Mesenchymal stem cell (in vitro differentiated cells and primary cell): Measurements from ENCODE around the gene SLC22A14.

Experiments used
- DNase-seq: peaks from one replicate; pipeline ENCODE4 v3.0.0-alpha.2; 2013
- H2AFZ ChIP-seq: one replicate; pipeline ENCODE4 v1.6.1; 2013; ENCODE audit warnings: low read depth, mild to moderate bottlenecking, control low read depth, inconsistent platforms, low read length, moderate library complexity
- H2AK5ac ChIP-seq: 2 replicates; pipeline ENCODE4 v1.6.1; 2013; ENCODE audit warnings: low read length, moderate library complexity, mild to moderate bottlenecking, inconsistent platforms; ENCODE audit not compliant: severe bottlenecking
- H2BK120ac ChIP-seq: one replicate; pipeline ENCODE4 v1.6.1; 2013; ENCODE audit warnings: low read depth, mild to moderate bottlenecking, inconsistent platforms, low read length, moderate library complexity
- H2BK12ac ChIP-seq, 2 experiments: one replicate each; pipeline ENCODE4 v1.6.1; 2013; ENCODE audit warnings: inconsistent platforms in 2 of 2, low read length in 2 of 2, mild to moderate bottlenecking in 2 of 2, moderate library complexity in 2 of 2, control low read depth in 1 of 2
- H2BK15ac ChIP-seq: one replicate; pipeline ENCODE4 v1.6.1; 2013; ENCODE audit warnings: mild to moderate bottlenecking, low read depth, inconsistent platforms; ENCODE audit not compliant: poor library complexity, severe bottlenecking
- H2BK5ac ChIP-seq: 2 replicates; pipeline ENCODE4 v1.6.1; 2013; ENCODE audit warnings: low read depth, mild to moderate bottlenecking, low read length, control low read depth, inconsistent platforms; ENCODE audit not compliant: poor library complexity, severe bottlenecking
- H3K14ac ChIP-seq, 2 experiments: one replicate each; pipeline ENCODE4 v1.6.1; 2013; ENCODE audit warnings: inconsistent platforms in 2 of 2, low read length in 2 of 2, control low read depth in 1 of 2, mild to moderate bottlenecking in 1 of 2, moderate library complexity in 1 of 2
- H3K18ac ChIP-seq, 2 experiments: one replicate each; pipeline ENCODE4 v1.6.1; 2013; ENCODE audit warnings: inconsistent platforms in 2 of 2, low read length in 2 of 2, control low read depth in 1 of 2, low read depth in 1 of 2, mild to moderate bottlenecking in 1 of 2
- H3K23ac ChIP-seq, 2 experiments: one replicate each; pipeline ENCODE4 v1.6.1; 2013; ENCODE audit warnings: inconsistent platforms in 2 of 2, low read length in 2 of 2, mild to moderate bottlenecking in 2 of 2, moderate library complexity in 2 of 2, control low read depth in 1 of 2
- H3K27ac ChIP-seq: 2 replicates; pipeline ENCODE4 v1.5.1; 2013; ENCODE audit warnings: mild to moderate bottlenecking, moderate library complexity, low read length, control low read depth, inconsistent platforms; ENCODE audit not compliant: poor library complexity, severe bottlenecking
- H3K27me3 ChIP-seq, 2 experiments: 2 replicates each; pipeline versions ENCODE4 v1.6.1 to v1.7.0; 2013; ENCODE audit warnings: low read length in 2 of 2, mild to moderate bottlenecking in 2 of 2, moderate library complexity in 2 of 2, control low read depth in 1 of 2, inconsistent platforms in 1 of 2; ENCODE audit not compliant: control insufficient read depth in 1 of 2, insufficient read depth in 1 of 2
- H3K36me3 ChIP-seq, 2 experiments: 2 replicates each; pipeline versions ENCODE4 v1.6.1 to v1.7.0; 2013; ENCODE audit warnings: low read length in 2 of 2, control low read depth in 1 of 2, inconsistent platforms in 1 of 2, low read depth in 1 of 2, mild to moderate bottlenecking in 1 of 2; ENCODE audit not compliant: insufficient read depth in 2 of 2, control insufficient read depth in 1 of 2
- H3K4ac ChIP-seq, 2 experiments: one replicate each; pipeline ENCODE4 v1.6.1; 2013; ENCODE audit warnings: inconsistent platforms in 2 of 2, low read length in 2 of 2, mild to moderate bottlenecking in 2 of 2, moderate library complexity in 2 of 2, control low read depth in 1 of 2, low read depth in 1 of 2
- H3K4me1 ChIP-seq: 2 replicates; pipeline ENCODE4 v1.6.1; 2013; ENCODE audit warnings: low read depth, low read length, control low read depth; ENCODE audit not compliant: control insufficient read depth, insufficient read depth
- H3K4me2 ChIP-seq: 2 replicates; pipeline ENCODE4 v1.6.1; 2013; ENCODE audit warnings: low read length, mild to moderate bottlenecking, inconsistent platforms; ENCODE audit not compliant: poor library complexity, severe bottlenecking
- H3K4me3 ChIP-seq, 2 experiments: 2 replicates each; pipeline versions ENCODE4 v1.5.1 to v1.7.0; 2013; ENCODE audit warnings: low read length in 2 of 2, mild to moderate bottlenecking in 2 of 2, control low read depth in 1 of 2, low read depth in 1 of 2; ENCODE audit not compliant: insufficient read depth in 1 of 2
- H3K79me1 ChIP-seq: replicated peaks from 2 replicates; pipeline ENCODE4 v1.6.1; 2013; ENCODE audit warnings: mild to moderate bottlenecking, control low read depth, low read length, inconsistent platforms; ENCODE audit not compliant: poor library complexity, severe bottlenecking
- H3K9ac ChIP-seq: 2 replicates; pipeline ENCODE4 v1.7.0; 2013; ENCODE audit warnings: mild to moderate bottlenecking, low read length, moderate library complexity
- H3K9me3 ChIP-seq: 2 replicates; pipeline ENCODE4 v1.7.0; 2013; ENCODE audit warnings: mild to moderate bottlenecking, low read length; ENCODE audit not compliant: control insufficient read depth
- H4K8ac ChIP-seq: one replicate; pipeline ENCODE4 v1.6.1; 2013; ENCODE audit warnings: inconsistent platforms, mild to moderate bottlenecking, low read length, moderate library complexity
- H4K91ac ChIP-seq: one replicate; pipeline ENCODE4 v1.6.1; 2013; ENCODE audit warnings: mild to moderate bottlenecking, low read length, inconsistent platforms
- WGBS: methylation state at CpG from one replicate; pipeline ENCODE4 v1.1.7; 2013; ENCODE audit warnings: mixed read lengths; 5-methylcytosine and 5-hydroxymethylcytosine counted together

SLC22A14 gene

DNA sequence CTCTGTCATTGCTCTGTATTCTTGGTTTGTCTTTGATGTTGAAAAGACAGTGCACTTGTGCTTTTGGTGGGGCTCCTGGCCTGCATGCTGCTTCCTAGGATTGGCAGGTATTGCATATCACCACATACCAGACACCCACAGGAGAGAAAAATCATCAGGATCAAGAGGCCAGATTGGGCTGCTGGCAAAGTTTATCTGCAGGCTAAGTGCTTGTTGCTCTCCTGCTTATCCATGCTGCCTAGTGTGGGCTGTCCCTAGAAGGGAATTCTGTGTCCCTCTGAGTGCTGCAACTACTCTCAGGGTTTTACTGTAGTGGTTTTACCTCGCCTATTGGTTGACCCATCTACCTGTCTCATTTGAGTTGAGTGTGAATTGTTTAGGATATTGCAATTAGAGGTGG lies 17.3 kb upstream of the SLC22A14 start:
- no peak overlapping the region for H3K23ac ChIP-seq
- H3K27ac ChIP-seq = no peak overlapping the region
- no peaks in the 10 kb centered on the region for H3K9me3 ChIP-seq
- H3K36me3 ChIP-seq = peaks cover 12 to 18% of the 10 kb centered on the region in 2 experiments
- no peak overlapping the region for H4K8ac ChIP-seq
- DNase-seq = no peak
- no peak overlapping the region for H3K14ac ChIP-seq
- H3K4me3 ChIP-seq = no peak overlapping the region
- H4K91ac ChIP-seq = no peak overlapping the region
- H2AFZ ChIP-seq = no peak overlapping the region
- H3K18ac ChIP-seq = no peak overlapping the region
- H3K27me3 ChIP-seq = no peaks in the 10 kb centered on the region
- H3K79me1 ChIP-seq = no peaks in the 10 kb centered on the region
- no peak overlapping the region for H3K9ac ChIP-seq
- no peak overlapping the region for H2BK5ac ChIP-seq
- H2AK5ac ChIP-seq = no peak overlapping the region
- no peak overlapping the region for H2BK15ac ChIP-seq
- no peak overlapping the region for H2BK12ac ChIP-seq
- no peak overlapping the region for H3K4me2 ChIP-seq
- peaks cover 12% of the 10 kb centered on the region for H3K4me1 ChIP-seq
- WGBS = 38% methylated on average over 1 of the region's 1 CpG
- no peak overlapping the region for H3K4ac ChIP-seq
- no peak overlapping the region for H2BK120ac ChIP-seq

DNA sequence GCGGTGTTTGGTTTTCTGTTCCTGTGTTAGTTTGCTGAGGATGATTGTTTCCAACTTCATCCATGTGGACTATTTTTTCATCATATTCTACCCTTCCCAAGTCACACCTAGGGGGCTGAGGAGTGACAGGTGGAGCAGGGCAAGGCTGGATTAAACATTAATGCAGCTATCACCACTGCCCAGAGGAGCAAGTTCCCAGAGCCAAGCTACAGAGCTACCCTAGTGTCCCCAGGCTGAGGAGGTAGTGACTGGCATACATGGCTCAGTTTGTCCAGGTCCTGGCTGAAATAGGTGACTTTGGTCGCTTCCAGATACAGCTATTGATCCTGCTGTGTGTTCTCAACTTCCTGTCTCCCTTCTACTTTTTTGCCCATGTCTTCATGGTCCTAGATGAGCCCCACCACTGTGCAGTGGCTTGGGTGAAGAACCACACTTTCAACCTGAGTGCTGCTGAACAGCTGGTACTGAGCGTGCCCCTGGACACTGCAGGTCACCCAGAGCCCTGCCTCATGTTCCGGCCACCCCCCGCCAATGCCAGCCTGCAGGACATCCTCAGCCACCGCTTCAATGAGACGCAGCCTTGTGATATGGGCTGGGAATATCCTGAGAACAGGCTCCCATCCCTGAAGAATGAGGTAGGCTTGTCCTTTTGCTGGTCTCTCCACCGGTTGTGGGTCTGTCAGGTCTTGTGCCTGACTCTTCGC lies 16.3 kb upstream of the SLC22A14 start, which contains the start of gene SLC22A13:
SLC22A13 (plus strand) TSS at position 209 of the 704 bp plus-strand sequence; CDS start at position 258, 49 bp downstream.
- H2BK120ac ChIP-seq = no peak within 1 kb of the TSS
- H3K36me3 ChIP-seq = peaks cover 12 to 14% of the 10 kb centered on the region in 2 experiments
- peak within 1 kb of the TSS in 1 of 2 experiments; percentile 61 for H3K23ac ChIP-seq
- no peak within 1 kb of the TSS for H4K8ac ChIP-seq
- no peak within 1 kb of the TSS for H3K4ac ChIP-seq
- DNase-seq = no peak
- H3K4me1 ChIP-seq = peaks cover 12% of the 10 kb centered on the region
- no peak within 1 kb of the TSS for H2BK12ac ChIP-seq
- 90% methylated on average over 8 of the region's 9 CpGs for WGBS
- no peaks in the 10 kb centered on the region for H3K79me1 ChIP-seq
- no peak within 1 kb of the TSS for H3K14ac ChIP-seq
- no peak within 1 kb of the TSS for H3K9ac ChIP-seq
- no peaks in the 10 kb centered on the region for H3K27me3 ChIP-seq
- H3K27ac ChIP-seq = no peak within 1 kb of the TSS
- no peak within 1 kb of the TSS for H2AK5ac ChIP-seq
- no peak within 1 kb of the TSS for H3K4me3 ChIP-seq
- H2BK5ac ChIP-seq = no peak within 1 kb of the TSS
- no peaks in the 10 kb centered on the region for H3K9me3 ChIP-seq
- no peak within 1 kb of the TSS for H4K91ac ChIP-seq
- H2BK15ac ChIP-seq = no peak within 1 kb of the TSS
- H3K4me2 ChIP-seq = no peak within 1 kb of the TSS
- no peak within 1 kb of the TSS for H3K18ac ChIP-seq
- H2AFZ ChIP-seq = no peak within 1 kb of the TSS

DNA sequence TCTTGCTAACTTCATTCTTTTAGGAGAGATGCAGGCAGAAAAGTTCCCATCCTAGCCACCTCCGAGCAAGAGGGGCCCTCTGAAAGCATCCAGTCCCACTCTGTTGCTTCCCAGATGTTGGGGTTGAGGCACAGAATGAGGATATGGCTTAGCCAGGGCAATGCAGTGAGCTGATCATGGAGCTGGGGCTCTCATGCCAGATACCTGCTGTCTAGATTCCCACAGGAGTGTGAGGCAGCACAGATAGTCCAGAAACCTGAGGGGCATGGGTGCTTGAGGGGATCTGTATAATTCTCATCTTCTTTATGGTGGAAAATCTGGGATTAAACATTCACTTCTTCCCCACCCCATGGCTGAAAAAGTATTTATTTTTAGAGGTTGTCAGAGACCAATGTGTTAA lies 15.3 kb upstream of the SLC22A14 start:
- Histone ChIP-seq H2BK15ac (no peak overlapping the region), H3K36me3 (peaks cover 6 to 10% of the 10 kb centered on the region in 2 experiments), H2BK5ac (no peak overlapping the region), H3K4me3 (no peak overlapping the region), H3K4ac (no peak overlapping the region), H2BK12ac (no peak overlapping the region), H3K18ac (no peak overlapping the region), H2AFZ (no peak overlapping the region), H3K9ac (no peak overlapping the region), H3K4me2 (no peak overlapping the region), H3K4me1 (peaks cover 12% of the 10 kb centered on the region), H2BK120ac (no peak overlapping the region), H3K79me1 (no peaks in the 10 kb centered on the region), H4K8ac (no peak overlapping the region), H3K9me3 (no peaks in the 10 kb centered on the region), H2AK5ac (peak overlapping the region; percentile 16), H3K27me3 (no peaks in the 10 kb centered on the region), H3K23ac (no peak overlapping the region), H3K14ac (no peak overlapping the region), H3K27ac (no peak overlapping the region), H4K91ac (no peak overlapping the region)
- WGBS = 96% methylated on average over 1 of the region's 1 CpG
- DNase-seq = no peak

DNA sequence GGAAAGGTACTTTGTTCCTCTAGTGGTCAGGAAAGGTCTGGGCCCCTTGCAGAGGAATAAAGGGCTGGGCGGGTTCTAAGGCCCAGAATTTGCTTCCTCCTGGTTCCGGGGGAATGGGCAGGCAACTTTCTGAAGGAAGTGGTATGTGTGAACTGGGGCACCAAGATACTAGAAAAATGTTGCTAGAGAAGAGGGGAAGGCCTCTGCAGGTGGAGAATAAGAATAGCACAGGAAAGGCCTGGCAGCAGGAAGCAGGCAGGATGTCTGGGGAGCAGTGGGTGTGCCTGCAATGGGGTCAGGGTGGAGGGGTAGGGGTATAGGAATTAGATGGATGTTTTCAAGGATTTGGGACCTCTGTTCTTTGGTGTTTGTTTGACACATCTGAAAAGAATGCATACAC lies 14.4 kb upstream of the SLC22A14 start:
- no peak overlapping the region for H3K14ac ChIP-seq
- H2BK5ac ChIP-seq = no peak overlapping the region
- H2BK120ac ChIP-seq = no peak overlapping the region
- no peaks in the 10 kb centered on the region for H3K79me1 ChIP-seq
- no peak overlapping the region for H2AK5ac ChIP-seq
- no peak overlapping the region for H3K9ac ChIP-seq
- no peak overlapping the region for H3K4me2 ChIP-seq
- H2BK15ac ChIP-seq = no peak overlapping the region
- H3K27me3 ChIP-seq = no peaks in the 10 kb centered on the region
- H3K23ac ChIP-seq = peak overlapping the region in 1 of 2 experiments; percentile 65
- no peak overlapping the region for H4K8ac ChIP-seq
- peaks cover 12% of the 10 kb centered on the region for H3K4me1 ChIP-seq
- no peak overlapping the region for H3K4me3 ChIP-seq
- H3K36me3 ChIP-seq = peaks cover 6 to 14% of the 10 kb centered on the region in 2 experiments
- 63% methylated on average over 2 of the region's 2 CpGs for WGBS
- H2BK12ac ChIP-seq = no peak overlapping the region
- H3K4ac ChIP-seq = no peak overlapping the region
- no peak overlapping the region for H3K27ac ChIP-seq
- no peak overlapping the region for H3K18ac ChIP-seq
- no peaks in the 10 kb centered on the region for H3K9me3 ChIP-seq
- DNase-seq = no peak
- no peak overlapping the region for H4K91ac ChIP-seq
- H2AFZ ChIP-seq = no peak overlapping the region
